Activated CD4-positive, alpha-beta T cell treated with anti-CD3 and anti-CD28 coated beads, Interleukin-2, amount 50 U/mL, for 4 hours (primary cell): ENCODE measurements around the gene ERBB2.

Experiments used
- DNase-seq, 2 experiments: peaks; one replicate each; pipeline ENCODE4 v3.0.0-alpha.2; 2020

Gene ERBB2

GRCh38 chr17:39729280-39729851 is 29.5 kb downstream of the ERBB2 start:
- no peak for DNase-seq

- DNase-seq, result peak; percentile 90 to 92
These were observed 30.4 kb downstream of the ERBB2 start, which contains the start of gene MIEN1 for GRCh38 chr17:39730095-39730921. TSS of gene MIEN1 (minus strand) at chr17:39730532. CDS start at chr17:39730495, 37 bp downstream.

GRCh38 chr17:39732586-39732985 is 32.7 kb downstream of the ERBB2 start:
- DNase-seq, result no peak

GRCh38 chr17:39735882-39736281 is 36.0 kb downstream of the ERBB2 start:
- DNase-seq, result no peak

- DNase-seq, result no peak
These were observed 36.7 kb downstream of the ERBB2 start for GRCh38 chr17:39736319-39737165.

GRCh38 chr17:39737206-39737759 is 37.4 kb downstream of the ERBB2 start:
- DNase-seq, result no peak

GRCh38 chr17:39737760-39738567 is 38.1 kb downstream of the ERBB2 start, which contains the start of gene GRB7:
TSS of gene GRB7 (plus strand) at chr17:39737938. CDS start at chr17:39742302, 4,364 bp downstream.
- no peak for DNase-seq

- peak; percentile 27 to 44 for DNase-seq
These were observed 38.7 kb downstream of the ERBB2 start for GRCh38 chr17:39738568-39738901.

- DNase-seq, result no peak
These were observed 39.4 kb downstream of the ERBB2 start for GRCh38 chr17:39738983-39739884.

- no peak for DNase-seq
These were observed 40.1 kb downstream of the ERBB2 start for GRCh38 chr17:39739885-39740356.

- no peak for DNase-seq
These were observed 40.7 kb downstream of the ERBB2 start for GRCh38 chr17:39740357-39741111.

- DNase-seq, result no peak
These were observed 42.4 kb downstream of the ERBB2 start for GRCh38 chr17:39742126-39742855.

- DNase-seq, result no peak
These were observed 43.1 kb downstream of the ERBB2 start for GRCh38 chr17:39742856-39743436.

GRCh38 chr17:39744075-39744835 is 44.4 kb downstream of the ERBB2 start:
- no peak for DNase-seq

GRCh38 chr17:39744836-39745215 is 45.0 kb downstream of the ERBB2 start:
- no peak for DNase-seq

GRCh38 chr17:39745335-39746144 is 45.7 kb downstream of the ERBB2 start:
- DNase-seq, result no peak

GRCh38 chr17:39746145-39746461 is 46.2 kb downstream of the ERBB2 start:
- no peak for DNase-seq

- DNase-seq, result no peak
These were observed 47.9 kb downstream of the ERBB2 start for GRCh38 chr17:39747745-39748144.
